ENCODE data around the gene RNF17. TPM values are rescaled to one million over a fixed set of nuclear protein-coding genes. Genes with fewer than 3 reads are reported as not detected.
"Not testable (repeated sequence)": the region's sequence is repeated elsewhere in the genome, so short reads cannot be mapped to it uniquely, and the experiment has no call there.

Gene RNF17
- total RNA-seq, 4 donors from 2014 or later, result 0.42 TPM; not detected in 3

- TF ChIP-seq CTCF (IDR thresholded peaks at IDR 0.05) (no peak), POLR2AphosphoS5 (IDR thresholded peaks at IDR 0.05) (no peak), EP300 (IDR thresholded peaks at IDR 0.05) (no peak), POLR2A (IDR thresholded peaks at IDR 0.05) (no peak)
- no peak for ATAC-seq
- 75 to 100% methylated on average over 1 of the region's 1 CpG for WGBS, 2 donors (ENCODE audit: low coverage in 1 of 2)
These were observed 63.8 kb downstream of the RNF17 start for GRCh38 chr13:24827799-24828198.

GRCh38 chr13:24834902-24835510, 71.0 kb downstream of the RNF17 start:
- no peak for ATAC-seq
- H3K27ac ChIP-seq, result no peak overlapping the region
- 74 to 83% methylated on average over 5 of the region's 9 CpGs for WGBS, 2 donors (ENCODE audit: low coverage in 1 of 2)

More at GRCh38 chr13:24827799-24828198, 63.8 kb downstream of the RNF17 start:
- Histone ChIP-seq H3K9me3 (no peaks in the 10 kb centered on the region), H3K27ac (no peak overlapping the region), H3K4me1 (no peaks in the 10 kb centered on the region), H3K27me3 (peaks cover 7% of the 10 kb centered on the region), H3K36me3 (no peaks in the 10 kb centered on the region), H3K4me3 (no peak overlapping the region)

GRCh38 chr13:24837528-24837927, 73.6 kb downstream of the RNF17 start:
- not testable (repeated sequence) for ATAC-seq, H3K27me3 ChIP-seq, H3K9me3 ChIP-seq, H3K36me3 ChIP-seq, H3K27ac ChIP-seq, H3K4me3 ChIP-seq, H3K4me1 ChIP-seq
- WGBS, 2 donors (ENCODE audit: low coverage in 1 of 2), result 60 to 94% methylated on average over 1 to 2 of the region's 2 CpGs

More at GRCh38 chr13:24834902-24835510, 71.0 kb downstream of the RNF17 start:
- Histone ChIP-seq H3K4me3 (no peak overlapping the region), H3K9me3 (no peaks in the 10 kb centered on the region), H3K4me1 (no peaks in the 10 kb centered on the region), H3K27me3 (no peaks in the 10 kb centered on the region), H3K36me3 (no peaks in the 10 kb centered on the region)
- no peak for TF ChIP-seq POLR2AphosphoS5 (IDR thresholded peaks at IDR 0.05)
- no peak for TF ChIP-seq EP300 (IDR thresholded peaks at IDR 0.05)
- no peak for TF ChIP-seq CTCF (IDR thresholded peaks at IDR 0.05)
- TF ChIP-seq POLR2A (IDR thresholded peaks at IDR 0.05), result no peak

- no peaks in the 10 kb centered on the region for H3K4me1 ChIP-seq
- WGBS, 2 donors (ENCODE audit: low coverage in 1 of 2), result 79 to 98% methylated on average over 4 to 9 of the region's 9 CpGs
- H3K36me3 ChIP-seq, result no peaks in the 10 kb centered on the region
- ATAC-seq, result no peak
- H3K27ac ChIP-seq, result no peak overlapping the region
- no peaks in the 10 kb centered on the region for H3K9me3 ChIP-seq
- TF ChIP-seq CTCF (IDR thresholded peaks at IDR 0.05) (no peak), POLR2AphosphoS5 (IDR thresholded peaks at IDR 0.05) (no peak), EP300 (IDR thresholded peaks at IDR 0.05) (no peak), POLR2A (IDR thresholded peaks at IDR 0.05) (no peak)
- H3K4me3 ChIP-seq, result no peak overlapping the region
- no peaks in the 10 kb centered on the region for H3K27me3 ChIP-seq
These were observed 78.7 kb downstream of the RNF17 start for GRCh38 chr13:24842549-24843274.

- ATAC-seq, result no peak
- H3K36me3 ChIP-seq, result no peaks in the 10 kb centered on the region
- H3K9me3 ChIP-seq, result no peaks in the 10 kb centered on the region
- TF ChIP-seq CTCF (IDR thresholded peaks at IDR 0.05), result no peak
- peak; percentile 86 for TF ChIP-seq POLR2AphosphoS5 (IDR thresholded peaks at IDR 0.05)
- TF ChIP-seq EP300 (IDR thresholded peaks at IDR 0.05), result no peak
- peaks cover 0 to 11% (median 0%) of the 10 kb centered on the region in 3 donors for H3K4me1 ChIP-seq
- 6 to 20% methylated on average over 1 of the region's 1 CpG for WGBS, 2 donors (ENCODE audit: low coverage in 1 of 2)
- no peaks in the 10 kb centered on the region for H3K27me3 ChIP-seq
- no peak overlapping the region for H3K27ac ChIP-seq
- no peak overlapping the region for H3K4me3 ChIP-seq
These were observed 87.6 kb downstream of the RNF17 start for GRCh38 chr13:24851546-24851945.

Data from gastroesophageal sphincter (tissue), 4 donors.